Measurements from ENCODE around the gene WNT9A.

The WNT9A gene

DNA sequence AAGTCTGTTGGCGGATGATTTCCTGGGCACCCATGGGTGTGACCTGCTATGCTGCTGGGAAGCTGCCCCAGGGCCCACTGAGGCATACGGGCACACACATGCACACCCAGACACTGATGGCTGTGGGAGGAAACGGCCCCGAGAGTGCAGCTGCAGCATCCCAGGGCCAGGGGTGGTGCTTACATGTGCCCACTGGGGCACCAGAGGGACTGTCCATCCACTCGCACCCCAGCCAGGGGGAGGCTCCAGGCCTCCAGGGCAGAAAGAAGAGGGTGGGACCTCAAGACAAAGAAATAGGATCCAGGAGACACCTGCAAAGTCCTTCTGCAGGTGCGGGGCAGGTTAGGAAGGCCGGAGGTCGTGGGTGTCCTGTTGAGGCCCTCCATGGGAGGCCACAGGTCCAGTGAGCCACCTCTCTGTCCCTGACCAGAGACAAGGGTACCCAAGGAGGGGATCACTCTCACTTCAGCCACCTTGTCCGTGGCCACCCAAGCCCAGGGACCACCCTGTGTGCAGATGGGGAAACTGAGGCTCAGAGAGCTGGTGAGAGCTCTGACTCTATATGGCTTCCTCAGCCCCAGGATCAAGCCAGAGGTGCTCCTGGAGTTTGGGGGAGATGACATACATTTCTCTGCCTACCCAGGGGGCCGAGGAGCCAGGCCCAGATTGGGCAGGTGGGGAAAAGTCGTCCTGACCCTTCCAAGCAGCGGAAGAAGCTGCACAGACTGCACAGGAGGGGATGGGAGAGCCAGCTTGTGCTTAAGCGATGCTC lies 57.1 kb downstream of the WNT9A start:
- H3K27me3 ChIP-seq (ENCODE audit: insufficient read depth, poor library complexity, severe bottlenecking) = no peaks in the 10 kb centered on the region
- no peak overlapping the region for H3K4me3 ChIP-seq (replicated peaks; ENCODE audit: insufficient read depth, low read length)
- H3K27ac ChIP-seq (replicated peaks) = no peak overlapping the region
- DNase-seq (ENCODE audit: low read depth in 1 of 2, low spot score in 1 of 2) = no peak
- TF ChIP-seq, protein P1, sequence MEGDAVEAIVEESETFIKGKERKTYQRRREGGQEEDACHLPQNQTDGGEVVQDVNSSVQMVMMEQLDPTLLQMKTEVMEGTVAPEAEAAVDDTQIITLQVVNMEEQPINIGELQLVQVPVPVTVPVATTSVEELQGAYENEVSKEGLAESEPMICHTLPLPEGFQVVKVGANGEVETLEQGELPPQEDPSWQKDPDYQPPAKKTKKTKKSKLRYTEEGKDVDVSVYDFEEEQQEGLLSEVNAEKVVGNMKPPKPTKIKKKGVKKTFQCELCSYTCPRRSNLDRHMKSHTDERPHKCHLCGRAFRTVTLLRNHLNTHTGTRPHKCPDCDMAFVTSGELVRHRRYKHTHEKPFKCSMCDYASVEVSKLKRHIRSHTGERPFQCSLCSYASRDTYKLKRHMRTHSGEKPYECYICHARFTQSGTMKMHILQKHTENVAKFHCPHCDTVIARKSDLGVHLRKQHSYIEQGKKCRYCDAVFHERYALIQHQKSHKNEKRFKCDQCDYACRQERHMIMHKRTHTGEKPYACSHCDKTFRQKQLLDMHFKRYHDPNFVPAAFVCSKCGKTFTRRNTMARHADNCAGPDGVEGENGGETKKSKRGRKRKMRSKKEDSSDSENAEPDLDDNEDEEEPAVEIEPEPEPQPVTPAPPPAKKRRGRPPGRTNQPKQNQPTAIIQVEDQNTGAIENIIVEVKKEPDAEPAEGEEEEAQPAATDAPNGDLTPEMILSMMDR (IDR thresholded peaks at IDR 0.05; ENCODE audit: insufficient read depth, low read length) = no peak
- TF ChIP-seq SPI1 (IDR thresholded peaks at IDR 0.05; ENCODE audit: borderline replicate concordance, low read depth) = no peak
- TF ChIP-seq GABPA (IDR thresholded peaks at IDR 0.05; ENCODE audit: low read depth) = no peak
- TF ChIP-seq POLR2AphosphoS5 (IDR thresholded peaks at IDR 0.05; ENCODE audit: low read depth) = no peak
- TF ChIP-seq, protein P2, sequence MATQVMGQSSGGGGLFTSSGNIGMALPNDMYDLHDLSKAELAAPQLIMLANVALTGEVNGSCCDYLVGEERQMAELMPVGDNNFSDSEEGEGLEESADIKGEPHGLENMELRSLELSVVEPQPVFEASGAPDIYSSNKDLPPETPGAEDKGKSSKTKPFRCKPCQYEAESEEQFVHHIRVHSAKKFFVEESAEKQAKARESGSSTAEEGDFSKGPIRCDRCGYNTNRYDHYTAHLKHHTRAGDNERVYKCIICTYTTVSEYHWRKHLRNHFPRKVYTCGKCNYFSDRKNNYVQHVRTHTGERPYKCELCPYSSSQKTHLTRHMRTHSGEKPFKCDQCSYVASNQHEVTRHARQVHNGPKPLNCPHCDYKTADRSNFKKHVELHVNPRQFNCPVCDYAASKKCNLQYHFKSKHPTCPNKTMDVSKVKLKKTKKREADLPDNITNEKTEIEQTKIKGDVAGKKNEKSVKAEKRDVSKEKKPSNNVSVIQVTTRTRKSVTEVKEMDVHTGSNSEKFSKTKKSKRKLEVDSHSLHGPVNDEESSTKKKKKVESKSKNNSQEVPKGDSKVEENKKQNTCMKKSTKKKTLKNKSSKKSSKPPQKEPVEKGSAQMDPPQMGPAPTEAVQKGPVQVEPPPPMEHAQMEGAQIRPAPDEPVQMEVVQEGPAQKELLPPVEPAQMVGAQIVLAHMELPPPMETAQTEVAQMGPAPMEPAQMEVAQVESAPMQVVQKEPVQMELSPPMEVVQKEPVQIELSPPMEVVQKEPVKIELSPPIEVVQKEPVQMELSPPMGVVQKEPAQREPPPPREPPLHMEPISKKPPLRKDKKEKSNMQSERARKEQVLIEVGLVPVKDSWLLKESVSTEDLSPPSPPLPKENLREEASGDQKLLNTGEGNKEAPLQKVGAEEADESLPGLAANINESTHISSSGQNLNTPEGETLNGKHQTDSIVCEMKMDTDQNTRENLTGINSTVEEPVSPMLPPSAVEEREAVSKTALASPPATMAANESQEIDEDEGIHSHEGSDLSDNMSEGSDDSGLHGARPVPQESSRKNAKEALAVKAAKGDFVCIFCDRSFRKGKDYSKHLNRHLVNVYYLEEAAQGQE (IDR thresholded peaks at IDR 0.05; ENCODE audit: insufficient replicate concordance, low read depth) = no peak

DNA sequence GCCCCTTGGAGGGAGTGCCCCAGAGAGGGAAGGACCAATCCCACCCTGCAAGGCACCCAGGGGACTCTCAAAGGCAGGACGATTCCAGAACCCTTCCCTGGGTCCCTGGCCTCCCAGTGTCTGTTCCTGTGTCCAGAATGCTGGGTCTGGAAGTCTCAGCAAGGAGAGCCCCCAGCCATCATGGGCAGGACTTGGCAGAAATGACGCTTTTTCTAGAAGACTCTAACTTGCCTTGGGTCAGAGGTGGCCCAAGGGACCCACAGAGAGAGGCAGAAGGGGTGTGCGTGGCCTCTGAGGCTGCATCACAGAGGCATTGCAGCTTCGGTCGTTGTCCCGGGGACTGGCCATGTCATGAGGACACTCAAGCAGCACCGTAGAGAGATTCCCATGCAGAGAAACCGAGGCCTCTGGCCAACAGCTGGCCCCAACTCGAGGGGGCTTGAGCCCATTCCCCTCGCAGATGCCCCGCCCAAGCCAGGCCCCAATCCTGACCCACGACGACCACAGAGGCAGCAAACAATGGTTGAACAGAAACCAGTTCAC lies 57.8 kb downstream of the WNT9A start:
- TF ChIP-seq POLR2AphosphoS5 (IDR thresholded peaks at IDR 0.05; ENCODE audit: low read depth) (no peak), GABPA (IDR thresholded peaks at IDR 0.05; ENCODE audit: low read depth) (no peak), SPI1 (IDR thresholded peaks at IDR 0.05; ENCODE audit: borderline replicate concordance, low read depth) (no peak)
- TF ChIP-seq, protein P1 (IDR thresholded peaks at IDR 0.05; ENCODE audit: insufficient read depth, low read length) = no peak
- TF ChIP-seq, protein P2 (IDR thresholded peaks at IDR 0.05; ENCODE audit: insufficient replicate concordance, low read depth) = no peak
- H3K27me3 ChIP-seq (ENCODE audit: insufficient read depth, poor library complexity, severe bottlenecking) = no peaks in the 10 kb centered on the region
- H3K27ac ChIP-seq (replicated peaks) = no peak overlapping the region
- DNase-seq (ENCODE audit: low read depth in 1 of 2, low spot score in 1 of 2) = no peak
- no peak overlapping the region for H3K4me3 ChIP-seq (replicated peaks; ENCODE audit: insufficient read depth, low read length)

DNA sequence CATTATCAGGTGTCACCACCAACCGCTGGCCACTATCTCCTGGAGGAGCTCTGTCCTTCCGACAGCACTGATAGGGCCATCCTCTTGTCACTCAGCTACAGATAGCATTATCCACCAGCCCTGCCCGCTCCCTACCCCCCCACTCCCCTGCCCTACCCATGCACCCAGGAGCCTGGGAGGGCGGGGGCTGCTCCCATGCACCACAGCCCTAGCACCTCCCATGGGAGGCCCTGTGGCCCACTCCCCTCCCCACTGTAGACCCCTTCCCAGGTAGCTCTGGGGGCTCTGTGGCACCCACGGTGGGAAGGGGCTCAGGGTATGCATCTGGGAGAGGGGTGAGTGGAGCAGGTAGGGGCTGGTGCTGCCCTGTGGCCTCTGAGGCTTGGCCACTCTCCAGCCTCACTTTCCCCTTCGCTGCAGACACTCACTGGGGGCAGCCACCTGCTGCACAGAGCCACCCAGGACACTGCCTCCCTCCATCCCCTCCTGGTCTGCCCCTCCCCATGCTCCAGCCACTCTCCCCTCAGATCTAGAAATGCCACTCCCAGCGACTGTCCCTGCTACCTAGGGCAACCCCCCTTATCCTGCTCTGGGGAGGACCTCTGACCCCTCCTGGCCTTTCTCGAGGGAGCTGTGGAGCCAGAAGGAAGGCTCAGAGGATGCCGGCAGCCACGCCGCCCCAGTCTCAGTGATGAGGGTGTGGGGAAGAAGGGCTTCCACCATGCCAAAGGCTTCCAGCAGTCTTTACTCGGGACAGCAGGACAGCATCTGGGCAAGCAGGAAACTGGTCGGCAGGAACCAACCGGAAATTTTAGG lies 58.5 kb downstream of the WNT9A start:
- H3K4me3 ChIP-seq (replicated peaks; ENCODE audit: insufficient read depth, low read length) = no peak overlapping the region
- TF ChIP-seq, protein P2 (IDR thresholded peaks at IDR 0.05; ENCODE audit: insufficient replicate concordance, low read depth) = no peak
- TF ChIP-seq SPI1 (IDR thresholded peaks at IDR 0.05; ENCODE audit: borderline replicate concordance, low read depth) = no peak
- TF ChIP-seq POLR2AphosphoS5 (IDR thresholded peaks at IDR 0.05; ENCODE audit: low read depth) = no peak
- TF ChIP-seq, protein P1 (IDR thresholded peaks at IDR 0.05; ENCODE audit: insufficient read depth, low read length) = no peak
- TF ChIP-seq GABPA (IDR thresholded peaks at IDR 0.05; ENCODE audit: low read depth) = no peak
- H3K27me3 ChIP-seq (ENCODE audit: insufficient read depth, poor library complexity, severe bottlenecking) = no peaks in the 10 kb centered on the region
- no peak for DNase-seq (ENCODE audit: low read depth in 1 of 2, low spot score in 1 of 2)
- no peak overlapping the region for H3K27ac ChIP-seq (replicated peaks)
